ENCODE measurements around the gene DOCK3. TPM values are rescaled to one million over a fixed set of nuclear protein-coding genes. Genes with fewer than 3 reads are reported as not detected.

Gene DOCK3
- total and polyA plus RNA-seq, 2 of the 4 experiments (the other 2 are of a cell fraction) = under 0.01 to 0.12 TPM

DNA sequence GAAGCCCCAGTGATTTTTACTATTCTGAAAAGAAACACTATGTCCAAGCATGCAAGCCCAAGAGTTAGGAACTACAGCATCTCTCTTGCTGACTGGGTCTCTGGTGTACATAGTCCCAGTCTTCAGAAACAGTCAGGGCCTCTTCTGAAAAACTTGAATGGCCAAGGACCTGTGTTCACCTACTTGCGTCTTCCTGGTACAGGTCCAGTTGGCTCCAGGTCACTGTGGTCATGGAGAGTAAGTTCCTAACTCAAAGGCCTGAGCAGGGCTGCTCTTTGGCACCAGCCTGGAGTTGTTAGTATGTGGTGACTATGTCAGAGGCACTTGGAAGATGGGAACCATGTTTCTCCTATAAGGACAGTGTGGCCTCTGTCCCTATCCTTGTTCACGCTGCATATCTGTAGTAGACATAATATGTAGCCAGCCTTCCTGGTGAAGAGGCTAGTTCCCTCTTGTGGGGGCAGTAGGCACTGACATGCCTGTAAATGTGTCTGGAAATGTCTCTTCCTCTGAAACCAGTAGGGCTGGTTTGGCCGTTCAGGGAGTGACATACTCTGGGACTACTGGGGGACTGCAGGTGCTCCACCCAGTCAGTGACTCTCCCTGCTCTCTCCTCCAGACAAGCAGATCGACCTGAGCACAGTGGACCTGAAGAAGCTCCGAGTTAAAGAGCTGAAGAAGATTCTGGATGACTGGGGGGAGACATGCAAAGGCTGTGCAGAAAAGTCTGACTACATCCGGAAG is 713.7 kb downstream of the DOCK3 start:
- dilution Hi-C loops (cut with HindIII; ENCODE audit: low sequenced_read_pairs, unreplicated experiment) (no loop called here), in situ Hi-C loops (cut with MboI; ENCODE audit: low sequenced_read_pairs) (loop anchor here (25.0 kb wide), 2 partner anchors 549 to 1051 kb away; partner anchors contain the start of genes PARP3, RASSF1, RRP9 and TUSC2), intact Hi-C loops (cut with micrococcal nuclease) (loop anchor here (5.0 kb wide), 3 partner anchors 414 to 1041 kb away; partner anchors contain the start of gene ZMYND10)
- DNase-seq (peak; percentile 20), ATAC-seq (ENCODE audit: low read depth) (no peak)
- Histone ChIP-seq H3K4me1 (ENCODE audit: control insufficient read depth, insufficient read depth, low read length) (peaks cover 24% of the 10 kb centered on the region), H2AK5ac (ENCODE audit: low read depth, low read length) (no peak overlapping the region), H3K4me2 (ENCODE audit: low read depth, low read length) (no peak overlapping the region), H2AK9ac (replicated peaks; ENCODE audit: low read depth, low read length, poor library complexity) (peak overlapping the region; percentile 5), H4K5ac (ENCODE audit: low read depth, low read length) (no peak overlapping the region), H4K91ac (ENCODE audit: insufficient read depth, low read depth, low read length) (no peak overlapping the region), H3K56ac (ENCODE audit: extremely low read depth, insufficient read depth, low read length) (no peak overlapping the region), H2AFZ (replicated peaks; ENCODE audit: low read length, poor library complexity) (no peak overlapping the region), H4K20me1 (ENCODE audit: insufficient read depth, low read length) (peaks cover 61% of the 10 kb centered on the region), H3K4ac (ENCODE audit: low read depth, low read length) (no peak overlapping the region), H3K9me1 (ENCODE audit: insufficient read depth, low read length) (peaks cover 9% of the 10 kb centered on the region; the same call in 1 of the 2 replicates), H3K14ac (replicated peaks; ENCODE audit: low read depth, low read length) (no peak overlapping the region), H3K79me1 (ENCODE audit: low read depth in 1 of 2, low read length in 2 of 2) (peaks cover 26 to 73% of the 10 kb centered on the region in 2 experiments), H2BK5ac (ENCODE audit: low read depth, low read length, poor library complexity, severe bottlenecking) (no peak overlapping the region), H2BK20ac (ENCODE audit: low read depth, low read length) (no peak overlapping the region), H2BK120ac (ENCODE audit: low read depth, low read length) (no peak overlapping the region), H3K23ac (ENCODE audit: low read depth, low read length) (no peak overlapping the region), H2BK15ac (ENCODE audit: low read depth, low read length) (no peak overlapping the region), H3K9me3 (ENCODE audit: control insufficient read depth, insufficient read depth, low read length) (no peaks in the 10 kb centered on the region), H3K4me3 (ENCODE audit: insufficient read depth, low read depth, low read length) (no peak overlapping the region), H3K27me3 (ENCODE audit: control insufficient read depth, insufficient read depth, low read length) (no peaks in the 10 kb centered on the region), H3K27ac (ENCODE audit: insufficient read depth, low read length) (no peak overlapping the region), H3K18ac (ENCODE audit: low read depth, low read length) (no peak overlapping the region), H3K36me3 (ENCODE audit: control insufficient read depth, insufficient read depth, low read length) (peaks cover 40% of the 10 kb centered on the region), H3K9ac (ENCODE audit: low read depth, low read length) (no peak overlapping the region), H4K8ac (ENCODE audit: low read depth in 2 of 2, low read length in 2 of 2) (no peak overlapping the region)
- TF ChIP-seq RAD21 (IDR thresholded peaks at IDR 0.05; ENCODE audit: low read length) (no peak), CTCF (conservative IDR thresholded peaks at IDR 0.05; ENCODE audit: low read depth, low read length) (peak; percentile 27; the same call in 1 of the 2 replicates)
- WGBS, 2 experiments (ENCODE audit: extremely low coverage in 2 of 2, insufficient read length in 1 of 2) = 100% methylated on average over 2 of the region's 6 CpGs; no CpG with 5 or more reads in 1 of the 2 experiments
- ChIA-PET CTCF (interaction anchor here (0.6 to 1.0 kb wide), 2 partner anchors 8 to 772 kb away, joined by 3 read pairs; no protein-coding TSS in a partner anchor), POLR2A (ENCODE audit: unreplicated experiment) (no interaction called here)
- no TSS peak for BruUV-seq (replicated peaks)

Data from IMR-90 (cell line).